ENCODE measurements around the gene PFKP. TPM values are rescaled to one million over a fixed set of nuclear protein-coding genes. Genes with fewer than 3 reads are reported as not detected.

Gene PFKP
- total RNA-seq, 1 experiment from 2014 or later: 232 TPM

DNA sequence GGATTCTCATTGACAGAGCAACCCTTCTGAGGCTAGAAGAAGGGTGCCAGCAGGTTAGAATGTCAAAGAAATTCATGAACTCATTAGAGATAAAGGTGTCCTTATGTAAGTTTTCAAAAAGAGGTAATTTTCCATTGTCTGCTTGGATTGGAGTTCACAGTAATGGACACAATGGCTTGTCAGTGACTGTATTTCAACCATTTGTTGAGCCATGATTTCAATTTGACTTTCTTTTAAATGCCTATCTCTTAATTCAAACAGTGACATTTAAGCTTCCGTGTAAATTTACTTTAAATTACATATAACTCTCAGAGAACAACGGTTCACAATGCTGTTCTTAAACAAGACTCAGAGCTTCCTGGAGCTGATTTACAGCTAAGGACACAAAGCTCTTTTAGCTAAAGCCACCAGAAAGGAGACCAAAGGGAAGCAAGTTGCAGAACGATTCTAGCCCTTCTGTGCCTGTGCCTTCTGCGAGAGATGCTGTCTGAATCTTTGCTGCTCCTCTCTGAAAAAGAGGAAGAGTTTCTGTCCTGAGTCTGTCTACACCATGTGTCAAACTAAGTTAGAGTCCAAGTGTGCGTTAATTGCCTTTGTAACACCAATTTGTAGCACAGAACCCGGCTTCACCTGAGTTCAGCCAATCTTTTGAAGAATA is 42.2 kb upstream of the PFKP start:
- ATAC-seq (no peak), DNase-seq (ENCODE audit: low read depth, low spot score) (no peak)
- intact Hi-C loops (cut with micrococcal nuclease; ENCODE audit: unreplicated experiment): no loop called here
- H3K4me3 ChIP-seq (ENCODE audit: low read depth in 2 of 2, low read length in 2 of 2): no peak overlapping the region
- in situ Hi-C loops (cut with HindIII; ENCODE audit: low pct_unique_long_range_greater_than_20kb, low sequenced_read_pairs): no loop called here
- ChIA-PET POLR2A (interaction anchor here (0.6 kb wide), 1 partner anchor 384 kb away, joined by 3 read pairs; no protein-coding TSS in a partner anchor), CTCF (no interaction called here)
- no TSS peak for BruUV-seq (replicated peaks)
- H3K27me3 ChIP-seq (ENCODE audit: control insufficient read depth, insufficient read depth, low read length): peaks cover 4% of the 10 kb centered on the region
- no peak overlapping the region for H3K27ac ChIP-seq (ENCODE audit: low read length)
- TF ChIP-seq POLR2AphosphoS5 (IDR thresholded peaks at IDR 0.05; ENCODE audit: low read depth, low read length) (no peak), SIN3A (IDR thresholded peaks at IDR 0.05; ENCODE audit: borderline replicate concordance, insufficient read depth, low read depth, low read length) (no peak), TCF7L2 (IDR thresholded peaks at IDR 0.05; ENCODE audit: low read depth, low read length) (no peak)
- TF ChIP-seq, protein P1, sequence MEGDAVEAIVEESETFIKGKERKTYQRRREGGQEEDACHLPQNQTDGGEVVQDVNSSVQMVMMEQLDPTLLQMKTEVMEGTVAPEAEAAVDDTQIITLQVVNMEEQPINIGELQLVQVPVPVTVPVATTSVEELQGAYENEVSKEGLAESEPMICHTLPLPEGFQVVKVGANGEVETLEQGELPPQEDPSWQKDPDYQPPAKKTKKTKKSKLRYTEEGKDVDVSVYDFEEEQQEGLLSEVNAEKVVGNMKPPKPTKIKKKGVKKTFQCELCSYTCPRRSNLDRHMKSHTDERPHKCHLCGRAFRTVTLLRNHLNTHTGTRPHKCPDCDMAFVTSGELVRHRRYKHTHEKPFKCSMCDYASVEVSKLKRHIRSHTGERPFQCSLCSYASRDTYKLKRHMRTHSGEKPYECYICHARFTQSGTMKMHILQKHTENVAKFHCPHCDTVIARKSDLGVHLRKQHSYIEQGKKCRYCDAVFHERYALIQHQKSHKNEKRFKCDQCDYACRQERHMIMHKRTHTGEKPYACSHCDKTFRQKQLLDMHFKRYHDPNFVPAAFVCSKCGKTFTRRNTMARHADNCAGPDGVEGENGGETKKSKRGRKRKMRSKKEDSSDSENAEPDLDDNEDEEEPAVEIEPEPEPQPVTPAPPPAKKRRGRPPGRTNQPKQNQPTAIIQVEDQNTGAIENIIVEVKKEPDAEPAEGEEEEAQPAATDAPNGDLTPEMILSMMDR (IDR thresholded peaks at IDR 0.05): no peak
- TF ChIP-seq, protein P2, sequence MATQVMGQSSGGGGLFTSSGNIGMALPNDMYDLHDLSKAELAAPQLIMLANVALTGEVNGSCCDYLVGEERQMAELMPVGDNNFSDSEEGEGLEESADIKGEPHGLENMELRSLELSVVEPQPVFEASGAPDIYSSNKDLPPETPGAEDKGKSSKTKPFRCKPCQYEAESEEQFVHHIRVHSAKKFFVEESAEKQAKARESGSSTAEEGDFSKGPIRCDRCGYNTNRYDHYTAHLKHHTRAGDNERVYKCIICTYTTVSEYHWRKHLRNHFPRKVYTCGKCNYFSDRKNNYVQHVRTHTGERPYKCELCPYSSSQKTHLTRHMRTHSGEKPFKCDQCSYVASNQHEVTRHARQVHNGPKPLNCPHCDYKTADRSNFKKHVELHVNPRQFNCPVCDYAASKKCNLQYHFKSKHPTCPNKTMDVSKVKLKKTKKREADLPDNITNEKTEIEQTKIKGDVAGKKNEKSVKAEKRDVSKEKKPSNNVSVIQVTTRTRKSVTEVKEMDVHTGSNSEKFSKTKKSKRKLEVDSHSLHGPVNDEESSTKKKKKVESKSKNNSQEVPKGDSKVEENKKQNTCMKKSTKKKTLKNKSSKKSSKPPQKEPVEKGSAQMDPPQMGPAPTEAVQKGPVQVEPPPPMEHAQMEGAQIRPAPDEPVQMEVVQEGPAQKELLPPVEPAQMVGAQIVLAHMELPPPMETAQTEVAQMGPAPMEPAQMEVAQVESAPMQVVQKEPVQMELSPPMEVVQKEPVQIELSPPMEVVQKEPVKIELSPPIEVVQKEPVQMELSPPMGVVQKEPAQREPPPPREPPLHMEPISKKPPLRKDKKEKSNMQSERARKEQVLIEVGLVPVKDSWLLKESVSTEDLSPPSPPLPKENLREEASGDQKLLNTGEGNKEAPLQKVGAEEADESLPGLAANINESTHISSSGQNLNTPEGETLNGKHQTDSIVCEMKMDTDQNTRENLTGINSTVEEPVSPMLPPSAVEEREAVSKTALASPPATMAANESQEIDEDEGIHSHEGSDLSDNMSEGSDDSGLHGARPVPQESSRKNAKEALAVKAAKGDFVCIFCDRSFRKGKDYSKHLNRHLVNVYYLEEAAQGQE (IDR thresholded peaks at IDR 0.05; ENCODE audit: insufficient read depth in 1 of 2, low read depth in 2 of 2, low read length in 1 of 2): no peak
- no peaks in the 10 kb centered on the region for H3K4me1 ChIP-seq (ENCODE audit: control insufficient read depth, insufficient read depth, low read length)
- H3K9me3 ChIP-seq (ENCODE audit: control insufficient read depth, insufficient read depth, low read depth, low read length): no peaks in the 10 kb centered on the region
- H3K36me3 ChIP-seq (ENCODE audit: control insufficient read depth, insufficient read depth, low read length): no peaks in the 10 kb centered on the region

DNA sequence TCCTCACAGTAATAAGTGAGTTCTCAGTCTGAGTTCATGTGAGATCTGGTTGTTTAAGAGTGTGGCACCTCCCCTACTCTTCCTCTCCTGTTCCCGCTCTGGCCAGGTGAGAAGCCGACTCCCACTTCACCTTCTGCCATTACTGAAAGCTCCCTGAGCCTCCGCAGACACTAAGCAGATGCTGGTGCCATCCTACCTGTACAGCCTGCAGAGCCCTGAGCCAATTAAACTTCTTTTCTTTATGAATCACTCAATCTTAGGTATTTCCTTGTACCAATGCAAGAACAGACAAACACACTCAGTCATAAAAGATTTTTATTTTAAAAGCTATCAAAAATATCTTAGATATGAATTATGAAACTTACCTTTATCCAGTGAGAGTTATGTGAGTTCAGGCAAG is 39.5 kb upstream of the PFKP start:
- intact Hi-C loops (cut with micrococcal nuclease; ENCODE audit: unreplicated experiment): no loop called here
- POLR2A ChIA-PET: no interaction called here
- TF ChIP-seq, protein P2 (IDR thresholded peaks at IDR 0.05; ENCODE audit: insufficient read depth in 1 of 2, low read depth in 2 of 2, low read length in 1 of 2): no peak
- TF ChIP-seq SIN3A (IDR thresholded peaks at IDR 0.05; ENCODE audit: borderline replicate concordance, insufficient read depth, low read depth, low read length) (no peak), TCF7L2 (IDR thresholded peaks at IDR 0.05; ENCODE audit: low read depth, low read length) (no peak), POLR2AphosphoS5 (IDR thresholded peaks at IDR 0.05; ENCODE audit: low read depth, low read length) (no peak)
- TF ChIP-seq, protein P1 (IDR thresholded peaks at IDR 0.05): no peak
- DNase-seq (ENCODE audit: low read depth, low spot score) (no peak), ATAC-seq (no peak)
- CTCF ChIA-PET: no interaction called here
- Histone ChIP-seq H3K27me3 (ENCODE audit: control insufficient read depth, insufficient read depth, low read length) (peaks cover 4% of the 10 kb centered on the region), H3K9me3 (ENCODE audit: control insufficient read depth, insufficient read depth, low read depth, low read length) (no peaks in the 10 kb centered on the region), H3K27ac (ENCODE audit: low read length) (no peak overlapping the region), H3K36me3 (ENCODE audit: control insufficient read depth, insufficient read depth, low read length) (no peaks in the 10 kb centered on the region), H3K4me3 (ENCODE audit: low read depth in 2 of 2, low read length in 2 of 2) (no peak overlapping the region), H3K4me1 (ENCODE audit: control insufficient read depth, insufficient read depth, low read length) (no peaks in the 10 kb centered on the region)
- in situ Hi-C loops (cut with HindIII; ENCODE audit: low pct_unique_long_range_greater_than_20kb, low sequenced_read_pairs): no loop called here
- no TSS peak for BruUV-seq (replicated peaks)
